VCaP (cell line): Measurements from ENCODE around the gene DMRTC2.

Source experiments
- H3K27ac ChIP-seq: fragments of 450-650 bp; 2 replicates; pipeline ENCODE4 v1.5.1; 2017
- CTCF ChIP-seq: fragments of 450-650 bp; conservative IDR thresholded peaks from 2 replicates; pipeline ENCODE4 v1.5.1; 2017; ENCODE audit warnings: mild to moderate bottlenecking, moderate library complexity

The DMRTC2 gene

GRCh38 chr19:41807176-41807575 lies 37.7 kb upstream of the DMRTC2 start:
- no peak for TF ChIP-seq CTCF
- no peak overlapping the region for H3K27ac ChIP-seq

- TF ChIP-seq CTCF, result no peak
- no peak overlapping the region for H3K27ac ChIP-seq
Observed at GRCh38 chr19:41808663-41809566, 35.9 kb upstream of the DMRTC2 start.

- no peak overlapping the region for H3K27ac ChIP-seq
- TF ChIP-seq CTCF, result no peak
Observed at GRCh38 chr19:41810301-41810700, 34.5 kb upstream of the DMRTC2 start.

DNA sequence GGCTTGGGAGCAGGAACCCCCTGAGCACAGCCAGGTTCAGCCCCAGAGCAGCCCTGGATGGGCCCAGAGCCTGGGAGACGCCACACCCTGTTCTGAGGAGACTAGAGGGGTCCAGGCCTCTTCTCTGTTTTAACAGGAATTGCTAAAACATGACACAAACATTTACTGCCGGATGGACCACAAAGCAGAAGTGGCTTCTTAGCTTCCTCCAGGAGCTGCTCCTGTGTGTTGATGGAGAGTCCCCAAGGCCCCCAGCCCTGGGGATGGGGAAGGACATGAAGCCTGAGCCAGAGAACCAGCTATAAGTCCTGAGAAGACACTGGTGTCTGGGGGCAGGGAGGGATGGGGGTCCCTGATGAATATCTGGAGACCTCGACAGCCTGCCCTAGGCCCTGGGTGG lies 33.8 kb upstream of the DMRTC2 start:
- no peak overlapping the region for H3K27ac ChIP-seq
- no peak for TF ChIP-seq CTCF

DNA sequence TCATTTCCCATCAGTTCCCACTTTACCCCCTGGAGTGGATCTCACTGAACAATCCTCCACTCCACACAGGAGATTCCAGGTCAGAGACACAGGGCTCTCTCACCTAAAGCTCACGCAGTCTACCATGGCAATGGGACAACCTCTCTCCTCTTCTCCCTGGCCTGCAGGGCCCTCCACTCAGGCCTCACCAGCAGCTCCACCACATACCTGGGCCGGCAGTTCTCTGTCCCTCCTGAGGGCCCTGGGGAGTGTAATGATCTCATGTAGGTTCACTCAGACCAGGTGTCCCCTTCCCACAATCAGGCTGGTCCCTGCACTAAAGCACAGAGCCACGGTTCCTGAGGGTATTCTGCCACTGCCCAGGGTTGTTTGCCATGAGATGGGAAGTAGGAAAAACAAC lies 32.9 kb upstream of the DMRTC2 start:
- H3K27ac ChIP-seq, result no peak overlapping the region
- TF ChIP-seq CTCF, result no peak

DNA sequence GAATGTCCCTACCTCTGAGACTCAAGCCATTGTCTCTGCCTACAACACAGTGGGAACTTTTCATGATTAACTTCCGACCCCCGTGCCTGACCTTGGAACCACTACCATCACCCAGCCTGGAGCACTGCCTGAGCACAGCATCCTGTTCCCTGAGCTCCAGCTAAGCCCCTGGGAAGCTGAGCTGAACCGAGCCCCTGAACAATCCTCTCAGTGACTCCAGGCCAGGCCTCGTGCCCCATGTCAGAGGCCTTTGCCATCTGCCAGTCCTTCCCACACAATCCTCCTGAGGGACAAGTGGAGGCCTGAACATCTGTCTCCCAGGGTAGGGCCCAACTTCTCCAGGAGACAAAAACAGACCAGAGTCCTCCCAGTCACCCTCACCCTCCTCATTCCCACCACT lies 30.9 kb upstream of the DMRTC2 start:
- H3K27ac ChIP-seq, result no peak overlapping the region
- TF ChIP-seq CTCF, result no peak

DNA sequence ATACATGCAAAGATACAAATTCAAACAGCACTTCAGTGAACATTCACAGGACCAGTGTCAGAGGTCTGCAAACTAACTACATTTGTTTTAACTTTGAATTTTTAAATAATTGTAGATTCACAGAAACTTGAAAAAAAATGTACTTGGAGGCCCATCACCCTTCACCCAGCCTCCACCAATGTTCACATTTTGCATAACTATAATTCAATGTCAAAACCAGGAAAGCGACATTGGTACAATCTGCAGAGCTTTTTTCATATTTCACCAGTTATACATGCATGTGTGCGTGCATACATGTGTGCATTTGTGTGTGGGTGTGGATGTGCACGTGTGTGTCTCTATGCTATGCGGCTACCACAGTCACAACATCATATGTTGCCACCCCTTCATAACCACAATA lies 29.5 kb upstream of the DMRTC2 start:
- no peak overlapping the region for H3K27ac ChIP-seq
- TF ChIP-seq CTCF, result no peak
